Hematopoietic multipotent progenitor cell (in vitro differentiated cells): ENCODE data around the gene ARPP21. TPM values are rescaled to one million over a fixed set of nuclear protein-coding genes. Genes with fewer than 3 reads are reported as not detected.

Source experiments
- small RNA-seq: library from RNA; depleted of rRNA; stranded (forward); fragments of <200 nt; gene quantifications from one replicate; pipeline ENCODE3, GENCODE V24; 2012
- total RNA-seq: library from RNA; depleted of rRNA; stranded (reverse); fragments of >200 nt; gene quantifications from one replicate; pipeline ENCODE4 v1.2.3, GENCODE V29; 2012

Gene ARPP21
- total RNA-seq, 1 donor = 0.54 TPM

Small RNA genes within 50 kb of the gene (small RNA-seq; reads per million reads assigned to genes)
- gene MIR128-2 = 6.3 reads per million, percentile 89 among the genes with 10 or more reads in this experiment
